ENCODE results near the gene AKAP1. TPM values are rescaled to one million over a fixed set of nuclear protein-coding genes. Genes with fewer than 3 reads are reported as not detected.
A peak's percentile ranks its signal among the peaks of the same experiment; 100 is the strongest.

Gene AKAP1
- total and polyA plus RNA-seq, 4 donors, result 31.3 to 58.5 (median 39.8) TPM

GRCh38 chr17:57121308-57122042, 36.4 kb downstream of the AKAP1 start:
- TF ChIP-seq RAD21 (IDR thresholded peaks at IDR 0.05) (peak; percentile 35 to 65), FOXA2 (IDR thresholded peaks at IDR 0.05) (no peak), CTCF (IDR thresholded peaks at IDR 0.05; ENCODE audit: low read depth, low read length, missing input control) (peak; percentile 26)
- no peaks in the 10 kb centered on the region for H3K9me3 ChIP-seq (ENCODE audit: control insufficient read depth in 4 of 4, low read length in 3 of 4)
- peaks cover 7 to 65% (median 39%) of the 10 kb centered on the region in 4 donors for H3K36me3 ChIP-seq (ENCODE audit: control insufficient read depth in 4 of 4, insufficient read depth in 3 of 4, low read depth in 1 of 4, low read length in 3 of 4)
- H3K27ac ChIP-seq (ENCODE audit: low read depth in 1 of 2, low read length in 2 of 2), result no peak overlapping the region
- no peak overlapping the region for H3K9ac ChIP-seq (ENCODE audit: low read depth in 1 of 2, low read length in 2 of 2)
- H3K4me1 ChIP-seq (ENCODE audit: control insufficient read depth in 4 of 4, insufficient read depth in 4 of 4, low read length in 3 of 4), result peaks cover 0 to 13% (median 3%) of the 10 kb centered on the region in 4 donors
- DNase-seq (ENCODE audit: low spot score), result no peak
- WGBS, result 79% methylated on average over 12 of the region's 12 CpGs
- H3K4me3 ChIP-seq (ENCODE audit: low read depth in 1 of 3, low read length in 3 of 3), result no peak overlapping the region
- no peaks in the 10 kb centered on the region for H3K27me3 ChIP-seq (ENCODE audit: control insufficient read depth in 4 of 4, insufficient read depth in 4 of 4, low read length in 3 of 4)

- no peak for DNase-seq (ENCODE audit: low spot score)
- H3K27ac ChIP-seq (ENCODE audit: low read depth in 1 of 2, low read length in 2 of 2), result no peak overlapping the region
- peaks cover 6 to 40% (median 17%) of the 10 kb centered on the region in 4 donors for H3K36me3 ChIP-seq (ENCODE audit: control insufficient read depth in 4 of 4, insufficient read depth in 3 of 4, low read depth in 1 of 4, low read length in 3 of 4)
- H3K9me3 ChIP-seq (ENCODE audit: control insufficient read depth in 4 of 4, low read length in 3 of 4), result no peaks in the 10 kb centered on the region
- H3K4me1 ChIP-seq (ENCODE audit: control insufficient read depth in 4 of 4, insufficient read depth in 4 of 4, low read length in 3 of 4), result peaks cover 0 to 13% (median 3%) of the 10 kb centered on the region in 4 donors
- WGBS, result 81% methylated on average over 4 of the region's 4 CpGs
- H3K27me3 ChIP-seq (ENCODE audit: control insufficient read depth in 4 of 4, insufficient read depth in 4 of 4, low read length in 3 of 4), result no peaks in the 10 kb centered on the region
- no peak overlapping the region for H3K4me3 ChIP-seq (ENCODE audit: low read depth in 1 of 3, low read length in 3 of 3)
- no peak for TF ChIP-seq JUND (IDR thresholded peaks at IDR 0.05)
- TF ChIP-seq RAD21 (IDR thresholded peaks at IDR 0.05), result no peak
- no peak for TF ChIP-seq FOXA1 (IDR thresholded peaks at IDR 0.05)
- TF ChIP-seq ZBTB33 (IDR thresholded peaks at IDR 0.05), result no peak
- no peak for TF ChIP-seq SP1 (IDR thresholded peaks at IDR 0.05)
- H3K9ac ChIP-seq (ENCODE audit: low read depth in 1 of 2, low read length in 2 of 2), result no peak overlapping the region
Observed at GRCh38 chr17:57124053-57124452, 39.0 kb downstream of the AKAP1 start.

- no peak overlapping the region for H3K4me3 ChIP-seq (ENCODE audit: low read depth in 1 of 3, low read length in 3 of 3)
- WGBS, result 97% methylated on average over 2 of the region's 2 CpGs
- H3K9me3 ChIP-seq (ENCODE audit: control insufficient read depth in 4 of 4, low read length in 3 of 4), result no peaks in the 10 kb centered on the region
- peaks cover 0 to 6% (median 1%) of the 10 kb centered on the region in 4 donors for H3K4me1 ChIP-seq (ENCODE audit: control insufficient read depth in 4 of 4, insufficient read depth in 4 of 4, low read length in 3 of 4)
- peaks cover 6 to 37% (median 13%) of the 10 kb centered on the region in 4 donors for H3K36me3 ChIP-seq (ENCODE audit: control insufficient read depth in 4 of 4, insufficient read depth in 3 of 4, low read depth in 1 of 4, low read length in 3 of 4)
- no peak for DNase-seq (ENCODE audit: low spot score)
- no peaks in the 10 kb centered on the region for H3K27me3 ChIP-seq (ENCODE audit: control insufficient read depth in 4 of 4, insufficient read depth in 4 of 4, low read length in 3 of 4)
- H3K27ac ChIP-seq (ENCODE audit: low read depth in 1 of 2, low read length in 2 of 2), result no peak overlapping the region
- H3K9ac ChIP-seq (ENCODE audit: low read depth in 1 of 2, low read length in 2 of 2), result no peak overlapping the region
- TF ChIP-seq YY1 (IDR thresholded peaks at IDR 0.05), result no peak
- TF ChIP-seq HNF4A (conservative IDR thresholded peaks at IDR 0.05), result no peak
- no peak for TF ChIP-seq TAF1 (conservative IDR thresholded peaks at IDR 0.05)
- TF ChIP-seq EGR1 (IDR thresholded peaks at IDR 0.05; ENCODE audit: low read depth in 2 of 2), result no peak
- TF ChIP-seq RAD21 (IDR thresholded peaks at IDR 0.05), result no peak
- TF ChIP-seq FOXA2 (IDR thresholded peaks at IDR 0.05), result no peak
- TF ChIP-seq ATF3 (IDR thresholded peaks at IDR 0.05), result no peak
- no peak for TF ChIP-seq CTCF (IDR thresholded peaks at IDR 0.05; ENCODE audit: low read depth, low read length, missing input control)
- TF ChIP-seq GABPA (IDR thresholded peaks at IDR 0.05 in 1 of 2, conservative IDR thresholded peaks at IDR 0.05 in 1 of 2), result no peak
- TF ChIP-seq HNF4G (IDR thresholded peaks at IDR 0.05), result no peak
- no peak for TF ChIP-seq RXRA (IDR thresholded peaks at IDR 0.05)
- no peak for TF ChIP-seq ZBTB33 (IDR thresholded peaks at IDR 0.05)
Observed at GRCh38 chr17:57125406-57125805, 40.4 kb downstream of the AKAP1 start.
